GM21717 (cell line): Measurements from ENCODE around the gene CTXN3.
"Not testable (repeated sequence)": the region's sequence is repeated elsewhere in the genome, so short reads cannot be mapped to it uniquely, and the experiment has no call there.

Experiments
- ATAC-seq: cut with Tn5 transposase; IDR thresholded peaks from one replicate; pipeline ENCODE4 v1.9.1; 2021; ENCODE audit warnings: mild to moderate bottlenecking, moderate library complexity; ENCODE audit not compliant: unreplicated experiment

The CTXN3 gene

DNA sequence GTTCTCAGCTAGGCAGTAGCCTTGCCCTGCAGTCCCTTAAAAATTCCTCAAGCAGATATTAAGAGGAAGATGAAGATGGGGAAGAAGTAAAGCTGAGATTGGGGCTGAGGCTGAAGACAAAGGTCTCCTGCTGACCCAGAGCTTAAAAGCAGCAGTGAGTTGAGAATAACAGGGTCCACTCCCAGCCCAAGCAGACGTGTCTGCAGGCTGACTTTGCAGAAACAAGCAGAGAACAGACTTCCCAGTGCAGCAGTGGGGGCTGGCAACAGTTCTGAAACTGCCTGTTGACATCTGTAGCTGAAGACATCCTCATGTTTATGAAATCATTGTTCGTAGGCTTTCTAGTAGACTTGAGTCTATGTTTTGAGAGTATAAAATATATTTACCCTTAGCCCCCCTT is 1.1 kb downstream of the CTXN3 start:
- ATAC-seq: no peak

DNA sequence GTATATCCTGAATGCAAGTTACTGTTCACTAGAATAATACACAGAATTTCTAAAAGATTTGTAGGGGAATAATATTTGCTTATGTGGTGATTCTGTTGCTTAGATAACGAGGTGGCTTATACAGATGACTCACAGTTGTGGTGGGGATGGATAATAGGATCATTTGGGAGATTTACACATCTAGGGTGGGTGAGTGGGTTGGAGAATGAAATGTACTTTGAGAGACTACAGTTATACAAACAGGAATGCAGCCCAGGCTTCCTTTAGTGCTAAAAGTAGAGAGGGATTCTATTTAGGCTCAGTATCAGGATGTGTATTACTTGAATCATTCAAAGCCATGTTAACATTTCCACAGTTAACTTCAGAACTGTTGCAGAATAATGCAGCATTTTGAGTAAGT is 1.8 kb downstream of the CTXN3 start:
- ATAC-seq: no peak

DNA sequence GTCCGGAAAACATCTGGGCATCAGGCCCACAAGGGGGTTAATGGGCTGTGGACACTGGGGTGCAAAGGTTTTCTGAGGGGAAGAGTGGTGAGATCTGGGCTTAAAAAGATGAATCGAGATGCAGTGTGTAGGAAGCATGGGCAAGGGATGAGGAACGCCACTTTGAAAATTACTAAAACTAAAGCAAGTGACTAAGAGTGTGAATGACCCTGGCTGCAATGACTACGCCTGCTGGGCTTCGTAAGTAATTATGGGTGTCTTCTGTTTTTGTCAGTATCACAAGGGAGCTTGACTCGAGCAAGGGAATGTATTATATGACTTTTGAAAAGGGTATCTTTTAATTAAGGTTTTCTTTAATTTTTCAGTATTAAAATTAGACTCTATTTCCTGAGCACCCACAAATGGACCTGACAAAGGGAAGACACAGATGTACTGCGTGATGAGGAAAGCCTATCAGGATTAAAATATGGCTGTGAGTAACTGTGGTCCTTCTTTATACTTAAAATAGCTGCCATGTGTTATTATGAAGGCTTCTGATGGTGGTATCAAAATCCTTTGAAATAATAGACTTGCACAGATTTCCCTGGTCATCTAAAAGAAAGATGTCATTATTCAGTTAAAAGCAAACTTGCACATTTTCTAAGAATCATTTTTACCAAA is 4.2 kb downstream of the CTXN3 start:
- no peak for ATAC-seq

DNA sequence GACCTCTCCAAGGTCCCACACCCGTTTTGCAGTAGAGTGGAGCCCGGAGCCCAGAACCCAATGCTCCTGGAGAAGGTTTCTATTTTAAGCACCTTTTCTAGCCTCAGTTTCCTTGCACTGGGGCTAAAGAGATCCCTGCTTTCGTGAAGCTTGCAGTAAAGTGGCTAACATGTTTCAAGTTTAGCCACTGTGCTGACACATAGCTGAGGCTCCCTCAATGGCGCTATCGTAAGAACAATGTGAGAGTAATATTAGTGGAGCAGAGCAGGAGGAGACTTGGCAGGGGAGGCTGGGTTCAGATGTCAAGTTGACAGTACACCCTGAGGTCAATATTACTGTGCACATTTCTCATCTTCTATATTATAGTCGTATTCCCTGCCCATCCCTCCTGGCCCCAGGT is 7.9 kb downstream of the CTXN3 start:
- no peak for ATAC-seq

DNA sequence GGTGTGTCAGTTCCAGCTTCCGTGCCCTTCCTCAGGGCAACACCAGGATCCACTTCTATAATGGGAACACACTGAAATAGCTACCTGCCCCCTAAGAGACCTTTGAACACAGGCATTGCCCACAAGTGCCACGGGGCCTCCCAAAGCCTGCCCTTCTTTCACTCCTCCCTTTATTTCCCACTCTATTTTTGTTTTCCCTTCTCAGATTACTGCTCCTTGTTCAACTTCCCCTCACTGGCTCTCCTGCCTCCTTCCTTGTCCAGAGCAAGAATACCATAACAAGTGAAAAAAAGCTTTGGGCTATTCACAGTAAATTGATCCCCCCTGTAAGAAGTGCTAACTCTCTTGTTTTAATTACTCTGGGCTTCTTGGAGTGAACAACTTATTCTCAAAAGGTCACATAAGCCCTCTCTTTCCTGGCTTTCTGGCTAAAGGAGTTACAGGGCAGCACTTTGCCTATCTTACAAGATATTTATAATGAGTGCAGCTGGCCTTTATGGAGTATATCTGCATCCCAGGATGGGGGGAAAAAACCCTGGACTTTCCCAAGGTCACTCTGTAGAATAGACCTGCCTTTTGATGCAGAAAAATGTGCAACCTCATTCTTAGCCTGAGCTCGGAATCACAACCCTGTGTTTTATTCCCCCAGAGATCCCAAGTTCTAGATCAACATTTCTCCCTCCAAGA is 11.3 kb downstream of the CTXN3 start:
- no peak for ATAC-seq

DNA sequence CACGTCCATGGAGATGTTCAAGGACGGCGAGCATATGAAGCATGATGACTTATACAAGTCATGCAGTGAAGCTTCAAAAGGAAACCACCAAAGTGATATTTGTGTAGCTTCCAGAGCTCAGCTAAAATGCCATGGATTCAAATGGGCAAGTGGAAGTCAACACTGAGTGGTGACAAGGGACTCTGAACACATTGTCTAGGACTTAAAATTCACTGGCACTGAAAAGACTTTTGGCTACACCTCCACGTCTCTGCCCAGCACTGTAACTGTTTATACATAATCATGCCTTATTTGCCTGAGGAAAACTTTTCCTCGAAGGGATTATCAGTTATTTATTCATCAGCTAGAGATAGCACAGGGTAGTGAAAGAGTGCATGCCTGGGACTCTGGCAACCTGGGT is 15.2 kb downstream of the CTXN3 start:
- ATAC-seq: no peak

DNA sequence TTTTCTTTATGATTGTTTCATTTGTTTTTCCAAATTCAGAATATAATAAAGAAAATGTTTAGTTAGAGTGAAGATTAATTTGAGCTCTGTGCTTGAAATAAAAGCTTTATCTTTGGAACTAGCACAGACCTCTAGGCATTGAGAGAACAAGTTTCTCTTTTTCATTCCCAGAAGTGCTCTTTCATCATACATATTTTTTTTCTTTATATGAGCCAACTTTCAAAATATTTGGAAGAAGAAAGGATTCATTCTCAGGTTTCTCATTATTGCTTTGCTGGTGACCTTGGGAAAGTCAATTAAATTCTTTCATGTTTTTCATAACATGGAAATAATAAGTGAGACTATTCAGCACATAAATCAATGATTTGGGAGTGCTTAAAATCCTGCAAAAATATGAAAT is 16.8 kb downstream of the CTXN3 start:
- no peak for ATAC-seq

DNA sequence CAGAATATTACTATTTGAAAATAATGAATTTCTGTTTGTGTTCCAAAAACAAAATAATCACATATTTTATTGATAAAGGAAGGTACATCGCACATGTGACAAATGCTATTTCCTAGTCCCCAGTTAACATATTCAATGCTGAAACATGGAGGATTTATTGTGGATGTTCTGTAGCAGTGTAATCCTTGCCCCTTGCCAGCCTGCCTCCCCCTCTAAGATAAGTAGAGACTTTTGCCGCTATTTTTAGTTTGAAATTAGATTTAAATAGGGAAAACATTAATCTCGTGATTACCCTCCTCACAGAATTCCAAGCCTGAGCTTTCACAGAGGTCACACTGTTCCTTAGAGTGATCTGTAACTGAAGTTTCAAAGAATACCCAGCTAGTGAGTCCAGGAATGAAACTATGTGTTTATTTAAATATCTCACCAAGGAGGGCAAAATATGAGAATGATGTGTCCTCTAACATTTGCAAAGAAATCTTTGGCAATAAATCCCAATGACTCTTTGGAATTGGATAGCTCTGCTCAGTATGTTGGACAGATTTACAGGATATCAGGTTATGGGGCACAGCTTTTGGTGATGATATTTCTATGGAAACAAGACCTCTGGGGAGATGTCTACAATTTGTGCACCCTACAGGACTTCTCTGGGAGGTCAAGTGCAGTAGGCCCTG is 17.3 kb downstream of the CTXN3 start:
- no peak for ATAC-seq

DNA sequence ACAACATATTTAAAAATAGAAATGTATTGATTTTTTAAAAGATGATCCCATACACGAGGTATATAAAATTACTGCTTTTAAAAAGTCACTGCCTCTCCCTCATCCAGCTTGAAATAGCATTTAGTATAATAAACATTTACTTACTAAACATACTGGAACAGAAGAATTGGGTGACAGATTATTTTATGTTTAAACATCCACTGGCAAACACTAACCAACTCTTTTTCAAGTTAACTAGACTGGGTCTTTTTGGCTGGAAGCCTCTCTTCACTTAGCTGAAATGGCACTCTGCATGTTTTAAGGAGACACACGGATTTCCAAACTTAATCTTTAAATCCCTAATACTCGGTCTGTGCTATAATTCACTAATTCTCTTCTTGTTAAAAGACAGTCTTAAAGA is 19.0 kb downstream of the CTXN3 start:
- no peak for ATAC-seq

DNA sequence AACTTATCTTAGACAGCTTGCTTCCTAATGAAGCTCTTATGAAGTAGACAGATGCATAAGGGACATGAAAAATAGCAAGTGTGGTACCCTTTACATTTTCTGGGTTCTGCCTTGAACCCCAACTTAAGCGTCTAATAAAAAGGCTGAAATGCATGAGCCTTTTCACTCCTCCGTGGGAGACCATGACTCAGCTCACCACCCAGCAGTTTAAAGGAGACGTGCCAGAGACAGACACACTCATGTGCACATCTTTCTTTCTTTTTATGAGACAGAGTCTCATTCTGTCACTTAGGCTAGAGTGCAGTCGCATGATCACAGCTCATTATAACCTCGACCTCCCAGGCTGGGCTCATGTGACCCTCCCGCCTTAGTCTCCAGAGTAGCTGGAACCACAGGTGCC is 22.3 kb downstream of the CTXN3 start:
- ATAC-seq: no peak

DNA sequence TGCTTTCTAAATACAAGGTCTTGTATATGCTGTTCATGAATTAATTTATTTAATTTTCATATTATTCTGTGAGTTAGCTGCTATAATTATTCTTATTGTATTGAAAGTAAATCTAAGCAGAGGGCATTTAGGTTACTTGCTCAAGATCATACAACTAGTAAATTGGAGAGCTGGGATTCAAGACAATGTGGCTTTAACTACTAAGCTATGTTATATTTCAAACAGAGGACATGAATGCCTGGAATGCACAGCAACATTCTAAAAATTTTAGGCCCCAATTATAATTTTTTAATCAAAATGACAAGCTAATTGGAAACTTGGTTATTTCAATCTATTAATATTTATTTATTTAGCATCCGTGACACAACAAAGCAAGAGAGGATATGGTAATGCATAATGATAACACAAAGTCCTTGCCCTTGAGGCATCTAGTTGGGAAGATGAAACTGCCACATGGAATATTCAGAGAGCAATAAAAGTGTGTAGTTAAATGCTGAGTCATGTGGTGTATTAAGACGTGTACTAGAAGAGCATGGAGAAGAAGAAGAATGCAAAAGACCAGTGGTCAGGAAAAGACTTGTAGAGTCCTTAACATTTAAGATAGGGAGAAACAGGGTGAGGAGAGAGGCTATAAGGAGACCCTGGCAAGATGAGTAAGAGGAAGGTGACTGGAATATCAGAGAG is 24.4 kb downstream of the CTXN3 start:
- ATAC-seq: no peak

DNA sequence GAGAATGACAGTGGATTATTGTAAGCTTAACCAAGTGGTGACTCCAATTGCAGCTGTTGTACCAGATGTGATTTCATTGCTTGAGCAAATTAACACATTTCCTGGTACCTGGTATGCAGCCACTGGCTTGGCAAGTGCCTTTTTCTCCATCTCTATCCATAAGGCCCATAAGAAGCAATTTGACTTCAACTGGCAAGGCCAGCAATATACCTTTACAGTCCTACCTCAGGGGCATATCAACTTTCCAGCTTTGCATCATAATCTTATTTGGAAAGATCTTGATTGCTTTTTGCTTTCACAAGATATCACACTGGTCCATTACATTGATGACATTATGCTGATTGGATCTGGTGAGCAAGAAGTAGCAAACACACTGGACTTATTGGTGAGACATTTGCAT is 28.1 kb downstream of the CTXN3 start:
- ATAC-seq: not testable (repeated sequence)

DNA sequence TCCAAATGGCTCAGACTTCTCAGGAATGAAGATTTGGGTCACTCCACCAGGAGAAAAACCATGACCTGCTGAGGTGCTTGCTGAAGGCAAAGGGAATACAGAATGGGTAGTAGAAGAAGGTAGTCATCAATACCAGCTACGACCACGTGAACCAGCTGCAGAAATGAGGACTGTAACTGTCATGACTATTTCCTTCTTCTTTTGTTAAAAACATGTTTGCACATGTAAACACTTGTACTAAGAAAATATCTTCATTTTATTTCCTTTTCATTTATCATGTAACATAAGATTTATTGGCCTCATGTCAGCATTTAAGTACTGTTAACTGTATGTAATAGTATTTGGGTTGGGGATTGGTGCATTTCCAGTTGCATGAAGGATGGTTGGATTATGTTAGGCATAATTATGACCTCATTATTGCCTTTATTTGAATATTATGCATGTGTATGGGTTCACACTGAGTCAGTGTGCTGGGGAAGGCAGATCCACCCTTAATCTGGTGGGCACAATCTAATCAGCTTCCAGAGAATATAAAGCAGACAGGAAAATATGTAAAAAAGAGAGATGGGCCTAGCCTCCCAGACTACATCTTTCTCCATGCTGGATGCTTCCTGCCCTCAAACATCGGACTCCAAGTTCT is 30.9 kb downstream of the CTXN3 start:
- not testable (repeated sequence) for ATAC-seq

DNA sequence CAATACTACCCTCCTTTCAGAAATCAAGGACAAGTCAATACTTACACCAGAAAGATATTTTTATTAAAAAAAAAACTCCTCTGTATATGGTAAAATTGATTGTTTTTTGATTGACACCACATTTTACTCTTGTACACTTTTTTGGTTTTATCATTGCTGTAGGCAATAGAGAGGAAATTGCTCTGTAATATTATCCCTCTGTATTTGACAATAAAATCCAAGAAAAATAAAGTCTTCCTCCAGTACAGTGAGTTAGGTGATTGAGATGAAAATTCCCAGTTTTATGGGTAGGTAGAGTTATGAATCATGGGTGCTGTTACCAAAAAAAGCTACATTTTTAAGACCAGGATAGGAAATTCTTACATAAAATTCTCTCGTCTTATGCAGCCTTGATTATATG is 31.7 kb downstream of the CTXN3 start:
- no peak for ATAC-seq

DNA sequence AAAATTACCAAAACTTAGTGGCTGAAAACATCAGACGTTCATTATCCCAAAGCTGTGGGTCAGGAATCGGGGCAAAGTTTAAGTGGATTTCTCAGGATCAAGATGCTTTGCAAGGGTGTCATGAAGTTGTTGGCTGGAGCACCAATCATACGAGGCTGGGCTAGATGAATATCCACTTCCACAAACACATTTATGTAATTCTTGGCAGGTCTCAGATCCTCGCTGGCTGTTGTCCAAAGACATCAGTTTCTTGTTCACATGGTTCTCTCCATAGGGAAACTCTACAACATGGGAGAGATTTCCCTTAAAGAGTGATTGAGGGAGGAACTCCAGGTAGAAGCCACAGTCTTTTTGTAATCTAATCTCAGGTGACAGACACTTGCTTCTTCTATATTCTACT is 34.1 kb downstream of the CTXN3 start:
- ATAC-seq: no peak

DNA sequence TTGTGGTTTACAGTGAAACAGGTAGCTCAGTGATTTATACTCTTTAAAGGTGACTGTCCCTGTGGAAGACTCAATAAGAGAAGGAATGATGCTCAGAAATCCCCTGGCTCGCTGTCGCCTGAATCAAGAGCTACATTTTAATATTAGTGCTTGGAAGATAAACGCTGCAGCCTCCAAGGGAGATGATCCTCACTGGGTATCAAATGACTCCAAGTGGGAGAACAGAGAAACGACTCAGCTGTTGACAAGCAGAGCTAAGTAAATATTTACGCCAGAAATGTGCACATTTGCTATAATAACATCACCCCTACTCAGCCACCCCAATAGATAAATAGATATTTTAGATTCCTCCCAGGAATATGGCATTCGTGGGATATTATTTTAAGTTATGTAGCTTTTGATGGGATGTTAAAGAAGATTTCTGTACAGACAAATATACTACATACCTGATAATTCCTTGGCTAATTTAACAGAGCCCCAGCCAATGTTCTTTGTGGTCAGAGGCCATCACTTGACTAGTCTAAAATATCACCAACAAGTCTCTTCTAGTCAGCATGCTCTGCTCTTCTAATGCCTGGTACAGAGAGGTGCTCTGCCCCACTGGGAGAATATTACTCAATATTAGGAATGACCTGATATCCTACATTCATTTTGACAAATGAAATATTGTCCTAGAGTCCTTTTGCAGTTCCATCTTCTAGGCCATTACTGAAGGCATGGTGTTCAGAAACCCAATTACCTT is 36.0 kb downstream of the CTXN3 start:
- no peak for ATAC-seq

DNA sequence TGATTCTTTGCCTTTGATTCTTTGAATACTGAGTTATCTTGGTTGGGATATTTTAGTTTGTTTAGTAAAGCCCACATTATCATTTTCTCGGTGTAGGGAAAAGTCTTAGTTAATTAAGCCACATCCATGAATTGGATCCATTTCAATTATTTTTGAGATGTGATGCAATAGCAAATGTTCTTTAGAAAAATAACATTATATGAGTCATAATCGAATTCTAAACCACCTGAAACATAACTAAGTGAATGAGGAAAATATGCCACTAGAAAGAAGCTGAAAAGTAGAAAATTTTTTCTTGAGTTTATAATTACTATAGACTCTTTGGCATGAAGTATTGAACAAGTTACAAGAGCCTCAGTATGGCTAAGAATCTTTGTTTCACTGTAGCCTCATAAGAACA is 36.8 kb downstream of the CTXN3 start:
- ATAC-seq: no peak

DNA sequence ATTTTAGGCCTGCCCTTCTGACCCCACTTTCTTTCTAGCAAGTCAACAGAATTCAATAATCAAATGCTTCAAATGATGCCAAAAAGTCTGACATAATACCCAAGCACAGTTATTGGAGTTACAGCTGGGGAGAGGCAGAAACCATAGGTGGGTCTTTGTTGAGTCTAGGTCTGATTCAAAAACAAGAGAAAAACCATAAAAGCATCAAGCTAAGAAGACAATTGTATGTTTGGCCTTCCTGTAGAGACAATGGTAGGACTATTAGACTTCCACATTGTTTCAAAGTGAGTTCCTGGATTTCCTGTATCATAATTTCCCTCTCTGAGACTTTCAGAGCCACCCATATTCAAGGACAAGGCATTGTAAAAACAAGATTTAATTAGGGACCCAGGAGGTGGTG is 37.5 kb downstream of the CTXN3 start:
- ATAC-seq: no peak

DNA sequence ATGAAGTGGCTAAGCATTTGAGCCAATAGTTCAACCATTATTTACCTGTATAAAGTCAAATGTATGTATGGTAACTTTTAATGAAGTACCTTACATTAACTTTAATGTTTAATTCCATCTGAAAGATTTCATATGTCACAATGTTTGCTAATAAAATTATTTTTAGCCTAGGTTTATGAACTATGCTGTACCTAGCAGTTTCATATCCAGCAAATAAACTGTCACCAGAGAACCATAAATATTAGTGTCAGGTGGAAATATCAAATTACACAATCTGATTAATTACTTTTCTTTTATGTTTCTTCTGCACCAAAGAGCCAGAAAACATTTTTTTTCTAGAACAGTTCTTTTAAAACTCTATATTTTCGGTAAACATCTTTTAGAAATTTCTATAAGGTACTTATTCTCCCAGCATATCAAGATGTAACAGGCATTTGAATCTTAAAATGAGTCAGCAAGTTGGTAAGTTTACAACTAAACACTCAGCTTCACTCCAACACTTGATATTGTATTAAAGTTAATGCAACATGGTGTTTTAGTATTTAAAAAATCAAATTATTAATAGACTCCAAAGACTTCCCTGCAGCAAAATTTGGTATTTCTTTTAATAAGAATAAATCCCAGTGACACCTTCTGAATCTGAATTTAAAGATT is 45.8 kb downstream of the CTXN3 start:
- ATAC-seq: no peak

DNA sequence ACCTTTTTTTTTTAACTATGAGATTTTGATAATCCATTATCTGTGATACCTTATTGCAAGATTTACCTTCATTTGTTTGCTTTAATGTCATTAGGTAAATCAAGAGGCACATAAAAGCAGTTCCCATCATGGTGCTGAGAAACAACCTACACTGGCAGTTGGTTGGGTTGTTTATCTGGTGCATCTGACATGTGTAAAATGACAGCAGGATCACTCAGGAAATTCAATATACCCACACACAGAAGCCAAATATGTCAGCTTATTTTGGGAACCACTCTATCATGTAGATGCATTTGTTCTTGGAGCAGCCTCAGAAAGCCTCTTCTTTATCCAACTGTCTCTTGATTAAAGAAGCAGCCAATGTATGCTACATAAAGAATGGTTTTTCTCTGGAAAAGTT is 46.5 kb downstream of the CTXN3 start:
- no peak for ATAC-seq
